GM12878 (cell line): ENCODE data around the gene SLC3A2. TPM values are rescaled to one million over a fixed set of nuclear protein-coding genes. Genes with fewer than 3 reads are reported as not detected.
"Not testable (repeated sequence)": the region's sequence is repeated elsewhere in the genome, so short reads cannot be mapped to it uniquely, and the experiment has no call there.

Experiments
- ATAC-seq: fragments of 200-7000 bp; cut with Tn5 transposase; 3 replicates; pipeline ENCODE4 v1.9.1; 2020; ENCODE audit warnings: mild to moderate bottlenecking, moderate library complexity
- BruUV-seq: library from RNA; stranded (reverse); fragments of 400-500 nt; replicated peaks from 2 replicates; lab custom pipeline; 2021; lab: Mats Ljungman, UMichigan
- CTCF ChIA-PET: fragments of 300-600 bp; sonication (Branson Sonifier 250); formaldehyde crosslinking; extraction: SDS; loops from one replicate; lab custom pipeline; 2021; ENCODE audit warnings: inconsistent platforms; lab: Yijun Ruan, JAX
- POLR2A ChIA-PET: fragments of 350-600 bp; formaldehyde crosslinking; extraction: SDS; loops from one replicate; lab custom pipeline; 2021; ENCODE audit warnings: inconsistent platforms; lab: Charles Lee
- RAD21 ChIA-PET: fragments of 300-600 bp; sonication (Branson Sonifier 250); formaldehyde crosslinking; loops from one replicate; lab custom pipeline; 2023; ENCODE audit warnings: antibody characterized with exemption; ENCODE audit not compliant: unreplicated experiment; lab: Charles Lee
- SMC1A ChIA-PET: fragments of 300-600 bp; sonication (Branson Sonifier 250); formaldehyde crosslinking; loops from one replicate; lab custom pipeline; 2023; ENCODE audit not compliant: unreplicated experiment, uncharacterized antibody; lab: Charles Lee
- DNase-seq: peaks from one replicate; pipeline ENCODE4 v3.0.0-alpha.2; 2011; ENCODE audit warnings: low read depth, low spot score
- FAIRE-seq: peaks from 3 replicates; lab custom pipeline; 2011; peaks lifted over from hg19 to GRCh38; lab: Jason Lieb, UNC
- H2AFZ ChIP-seq: 2 replicates; pipeline ENCODE4 v1.6.0; 2011; ENCODE audit warnings: low read depth, low read length, control low read depth; ENCODE audit not compliant: control insufficient read depth
- H3K27ac ChIP-seq: 2 replicates; pipeline ENCODE4 v1.5.1; 2011; ENCODE audit warnings: control low read depth; ENCODE audit not compliant: control insufficient read depth, insufficient read depth
- H3K27me3 ChIP-seq, 2 experiments: replicated peaks in 1 of 2; 2 replicates each; pipeline versions ENCODE4 v1.6.0 to v1.6.1; 2011; ENCODE audit warnings: low read length in 1 of 2; ENCODE audit not compliant: control insufficient read depth in 2 of 2, insufficient read depth in 2 of 2
- H3K36me3 ChIP-seq, 2 experiments: 2 replicates each; pipeline ENCODE4 v1.5.1; 2011; ENCODE audit warnings: low read length in 1 of 2; ENCODE audit not compliant: control insufficient read depth in 2 of 2, insufficient read depth in 2 of 2
- H3K4me1 ChIP-seq: 2 replicates; pipeline ENCODE4 v1.6.1; 2011; ENCODE audit warnings: mild to moderate bottlenecking, low read length, moderate library complexity, mixed read lengths; ENCODE audit not compliant: control insufficient read depth, insufficient read depth
- H3K4me2 ChIP-seq: 2 replicates; pipeline ENCODE4 v1.6.0; 2011; ENCODE audit warnings: control low read depth; ENCODE audit not compliant: control insufficient read depth, insufficient read depth
- H3K4me3 ChIP-seq: fragments of 200-600 bp; sonication (generic); 2 replicates; pipeline ENCODE4 v1.5.1; 2016
- H3K79me2 ChIP-seq: 2 replicates; pipeline ENCODE4 v1.6.0; 2011; ENCODE audit warnings: low read length; ENCODE audit not compliant: control insufficient read depth, insufficient read depth
- H3K9ac ChIP-seq: 2 replicates; pipeline ENCODE4 v1.8.0; 2011; ENCODE audit warnings: low read length, control low read depth, mixed read lengths; ENCODE audit not compliant: control insufficient read depth, insufficient read depth
- H3K9me3 ChIP-seq: replicated peaks from 3 replicates; pipeline ENCODE4 v1.5.1; 2011; ENCODE audit warnings: mild to moderate bottlenecking, low read length; ENCODE audit not compliant: control insufficient read depth, insufficient read depth
- H4K20me1 ChIP-seq: 2 replicates; pipeline ENCODE4 v1.6.0; 2011; ENCODE audit not compliant: control insufficient read depth, insufficient read depth
- BCL11A ChIP-seq: IDR thresholded peaks from 2 replicates; pipeline ENCODE4 v1.6.1; 2011; ENCODE audit warnings: low read depth, low read length
- HCFC1 ChIP-seq: fragments of 150-350 bp; IDR thresholded peaks from 2 replicates; pipeline ENCODE4 v1.6.1; 2014; ENCODE audit warnings: low read length
- JUND ChIP-seq: IDR thresholded peaks from 2 replicates; pipeline ENCODE4 v1.6.1; 2012; ENCODE audit warnings: low read depth, mild to moderate bottlenecking, low read length, improper control_type of control experiment, moderate library complexity
- WGBS: methylation state at CpG from one replicate; pipeline ENCODE4 v1.1.6; 2016; ENCODE audit warnings: low lambda C conversion rate; ENCODE audit not compliant: insufficient replicate concordance, insufficient coverage; ENCODE audit errors: missing lambda C conversion rate; 5-methylcytosine and 5-hydroxymethylcytosine counted together
- in situ Hi-C: fragments of 300-500 bp; cut with MboI; formaldehyde crosslinking; loops from 9 replicates; pipeline ENCODE4 v1.14.3; 2018; ENCODE audit warnings: mixed read lengths
- intact Hi-C: fragments of 100-400 bp; cut with micrococcal nuclease; formaldehyde crosslinking; loops from one replicate; pipeline ENCODE4 v1.14.2; 2022; ENCODE audit not compliant: unreplicated experiment
- polyA plus RNA-seq, 11 experiments: library from polyadenylated mRNA; depleted of rRNA in 4 of 11; unstranded in 6 of 11; stranded (reverse) in 5 of 11; fragments of >200 nt; fragmentation: Nextera tagmentation in 4 of 11; fragmentation: Illumina TruSeq in 1 of 11; extraction: Ambion mirVana in 4 of 11; extraction: Trizol in 1 of 11; gene quantifications; 1 replicate in 1 of 11; 2 replicates in 10 of 11; pipeline versions ENCODE4 v1.2.1 to v1.2.3, GENCODE V29; 2011 to 2016; ENCODE audit warnings: inconsistent platforms in 2 of 11, missing spikeins in 2 of 11, low read depth in 1 of 11
- total RNA-seq, 4 experiments: library from RNA; depleted of rRNA in 3 of 4; stranded (reverse); fragments of >200 nt in 3 of 4; fragmentation: Illumina TruSeq in 1 of 4; extraction: Trizol in 1 of 4; gene quantifications; 2 replicates each; pipeline versions ENCODE4 v1.2.1 to v1.2.3, GENCODE V29; 2013 to 2021

SLC3A2 gene
- total and polyA plus RNA-seq, 10 of the 15 experiments (the other 5 are each of a cell fraction or from before 2014, with no cell fraction given): 6.9 to 158 (median 106) TPM

DNA sequence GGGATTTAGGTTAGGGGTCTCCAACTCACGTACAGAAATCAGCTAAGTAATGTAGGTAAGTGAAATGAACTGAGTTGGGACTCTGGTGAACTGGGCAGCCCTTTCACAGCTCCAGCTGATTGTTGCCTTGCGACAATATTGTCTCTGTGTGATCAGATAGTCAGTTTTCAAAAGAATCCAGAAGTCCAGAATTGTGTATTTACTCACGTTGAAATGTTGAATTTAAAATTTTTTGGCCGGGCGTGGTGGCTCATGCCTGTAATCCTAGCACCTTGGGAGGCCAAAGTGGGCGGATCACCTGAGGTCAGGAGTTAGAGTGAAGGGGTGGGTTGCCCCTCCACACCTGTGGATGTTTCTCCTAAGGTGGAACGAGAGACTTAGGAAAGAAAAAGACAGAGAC, 22.5 kb upstream of the SLC3A2 start (continued):
- TF ChIP-seq JUND (no peak), BCL11A (no peak), HCFC1 (no peak)

DNA sequence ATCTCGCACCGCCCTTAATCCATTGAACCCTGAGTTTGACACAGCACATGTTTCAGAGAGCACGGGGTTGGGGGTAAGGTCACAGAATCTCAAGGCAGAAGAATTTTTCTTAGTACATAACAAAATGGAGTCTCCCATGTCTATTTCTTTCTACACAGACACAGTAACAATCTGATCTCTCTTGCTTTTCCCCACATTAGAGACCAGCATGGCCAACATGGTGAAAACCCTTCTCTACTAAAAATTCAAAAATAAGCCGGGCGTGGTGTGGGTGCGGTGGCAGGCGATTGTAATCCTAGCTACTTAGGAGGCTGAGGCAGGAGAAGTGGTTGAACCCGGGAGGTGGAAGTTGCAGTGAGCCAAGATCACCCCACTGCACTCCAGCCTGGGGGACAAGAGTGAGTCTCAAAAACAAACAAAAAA, 21.4 kb upstream of the SLC3A2 start:
- H3K9me3 ChIP-seq, H2AFZ ChIP-seq, H4K20me1 ChIP-seq, ATAC-seq, H3K9ac ChIP-seq, SMC1A ChIA-PET, CTCF ChIA-PET, FAIRE-seq, DNase-seq, intact Hi-C loops, RAD21 ChIA-PET, BruUV-seq, in situ Hi-C loops, H3K27ac ChIP-seq, POLR2A ChIA-PET, H3K36me3 ChIP-seq, H3K27me3 ChIP-seq: not testable (repeated sequence)
- 0 out of 2 replicates have a peak overlapping the region, but pooled peaks have one; percentile 1 for H3K4me3 ChIP-seq
- H3K4me1 ChIP-seq: peaks cover 23% of the 10 kb centered on the region
- peak overlapping the region; percentile 51; the same call in 1 of the 2 replicates for H3K4me2 ChIP-seq
- 87% methylated on average over 8 of the region's 8 CpGs for WGBS
- H3K79me2 ChIP-seq: peaks cover 92% of the 10 kb centered on the region
